GM12891 (cell line): ENCODE measurements around the gene CA7.

Experiments
- POLR2A ChIP-seq: IDR thresholded peaks from 2 replicates; pipeline ENCODE4 v1.6.1; 2011; ENCODE audit warnings: low read depth, low read length, control low read depth
- SPI1 ChIP-seq: IDR thresholded peaks from 2 replicates; pipeline ENCODE4 v1.6.1; 2011; ENCODE audit warnings: low read depth, low read length, control low read depth
- TAF1 ChIP-seq: IDR thresholded peaks from 2 replicates; pipeline ENCODE4 v1.6.1; 2011; ENCODE audit warnings: low read depth, low read length, control low read depth

DNA sequence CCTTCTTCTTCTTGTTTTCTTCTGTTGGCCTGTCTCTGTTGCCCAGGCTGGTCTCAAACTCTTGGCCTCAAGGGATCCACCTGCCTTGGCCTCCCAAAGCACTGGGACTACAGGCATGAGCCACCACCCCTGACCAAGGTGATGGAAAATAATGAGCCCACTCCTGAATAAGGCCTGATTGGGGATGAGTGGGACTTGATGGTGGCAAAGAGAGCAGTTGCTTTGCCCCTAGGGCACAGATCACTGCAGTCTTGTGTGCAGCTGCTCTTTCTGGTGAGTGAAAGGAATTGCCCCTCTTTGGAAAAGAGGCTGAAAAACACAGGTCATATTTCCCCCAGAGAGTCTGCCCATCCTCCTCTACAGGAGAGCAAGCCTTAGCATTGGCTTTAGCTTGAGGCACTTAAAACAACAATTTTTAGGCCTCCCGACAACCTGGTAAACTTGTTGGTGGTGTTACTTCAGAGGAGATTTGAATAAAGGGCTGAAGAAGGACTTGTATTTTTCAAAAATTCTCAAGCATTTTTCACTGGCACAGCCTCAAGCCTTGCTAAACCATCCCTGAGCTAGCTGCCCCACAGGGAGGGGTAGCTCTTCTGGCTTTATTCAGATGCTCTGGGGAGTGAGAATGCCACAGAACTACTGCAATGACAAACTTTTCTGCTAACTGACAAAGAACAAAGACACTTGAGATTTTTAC is 30.0 kb downstream of the CA7 start:
- TF ChIP-seq POLR2A = no peak
- TF ChIP-seq TAF1 = no peak
- TF ChIP-seq SPI1 = no peak
